IPS-20b (cell line): Measurements from ENCODE around the gene LAMB3.

Source experiments
- H3K27ac ChIP-seq: one replicate; pipeline ENCODE4 v1.5.1; 2013; ENCODE audit warnings: low read length
- H3K27me3 ChIP-seq: 2 replicates; pipeline ENCODE4 v1.6.1; 2013; ENCODE audit warnings: mild to moderate bottlenecking, low read length, inconsistent platforms; ENCODE audit not compliant: insufficient read depth
- H3K36me3 ChIP-seq: 2 replicates; pipeline ENCODE4 v1.6.1; 2013; ENCODE audit warnings: low read depth, mild to moderate bottlenecking, inconsistent platforms, low read length, moderate library complexity; ENCODE audit not compliant: insufficient read depth
- H3K4me1 ChIP-seq: 2 replicates; pipeline ENCODE4 v1.6.1; 2013; ENCODE audit warnings: mild to moderate bottlenecking, control low read depth, inconsistent platforms, low read length, moderate library complexity; ENCODE audit not compliant: insufficient read depth
- H3K4me3 ChIP-seq: 2 replicates; pipeline ENCODE4 v1.5.1; 2013; ENCODE audit warnings: mild to moderate bottlenecking, low read length, inconsistent platforms
- H3K9ac ChIP-seq: 2 replicates; pipeline ENCODE4 v1.6.1; 2013; ENCODE audit warnings: low read depth, mild to moderate bottlenecking, inconsistent platforms, low read length, moderate library complexity
- H3K9me3 ChIP-seq: 2 replicates; pipeline ENCODE4 v1.6.1; 2013; ENCODE audit warnings: mild to moderate bottlenecking, low read depth, low read length, inconsistent platforms; ENCODE audit not compliant: insufficient read depth

Gene LAMB3

GRCh38 chr1:209675565-209676154 lies 23.4 kb upstream of the LAMB3 start:
- no peaks in the 10 kb centered on the region for H3K9me3 ChIP-seq
- peaks cover 95% of the 10 kb centered on the region for H3K27me3 ChIP-seq
- no peak overlapping the region for H3K27ac ChIP-seq

GRCh38 chr1:209674957-209675564 lies 22.8 kb upstream of the LAMB3 start, which contains the start of gene G0S2:
Gene G0S2, plus strand, starts transcription at chr1:209675412. Its CDS starts 273 bp downstream, at chr1:209675685.
- Histone ChIP-seq H3K9me3 (no peaks in the 10 kb centered on the region), H3K27me3 (peaks cover 98% of the 10 kb centered on the region), H3K9ac (0 out of 2 replicates have a peak within 1 kb of the TSS, but pooled peaks have one; percentile 15), H3K4me3 (peak within 1 kb of the TSS; percentile 85), H3K4me1 (peaks cover 2% of the 10 kb centered on the region), H3K27ac (no peak within 1 kb of the TSS), H3K36me3 (no peaks in the 10 kb centered on the region)

More at GRCh38 chr1:209675565-209676154, 23.4 kb upstream of the LAMB3 start:
- Histone ChIP-seq H3K36me3 (no peaks in the 10 kb centered on the region), H3K4me1 (peaks cover 2% of the 10 kb centered on the region), H3K4me3 (peak overlapping the region; percentile 85), H3K9ac (0 out of 2 replicates have a peak overlapping the region, but pooled peaks have one; percentile 15)

GRCh38 chr1:209673631-209674417 lies 21.6 kb upstream of the LAMB3 start:
- Histone ChIP-seq H3K4me1 (peaks cover 2% of the 10 kb centered on the region; the same call in 1 of the 2 replicates), H3K4me3 (no peak overlapping the region), H3K36me3 (no peaks in the 10 kb centered on the region), H3K9ac (no peak overlapping the region), H3K9me3 (no peaks in the 10 kb centered on the region), H3K27ac (no peak overlapping the region), H3K27me3 (peaks cover 87% of the 10 kb centered on the region)

DNA sequence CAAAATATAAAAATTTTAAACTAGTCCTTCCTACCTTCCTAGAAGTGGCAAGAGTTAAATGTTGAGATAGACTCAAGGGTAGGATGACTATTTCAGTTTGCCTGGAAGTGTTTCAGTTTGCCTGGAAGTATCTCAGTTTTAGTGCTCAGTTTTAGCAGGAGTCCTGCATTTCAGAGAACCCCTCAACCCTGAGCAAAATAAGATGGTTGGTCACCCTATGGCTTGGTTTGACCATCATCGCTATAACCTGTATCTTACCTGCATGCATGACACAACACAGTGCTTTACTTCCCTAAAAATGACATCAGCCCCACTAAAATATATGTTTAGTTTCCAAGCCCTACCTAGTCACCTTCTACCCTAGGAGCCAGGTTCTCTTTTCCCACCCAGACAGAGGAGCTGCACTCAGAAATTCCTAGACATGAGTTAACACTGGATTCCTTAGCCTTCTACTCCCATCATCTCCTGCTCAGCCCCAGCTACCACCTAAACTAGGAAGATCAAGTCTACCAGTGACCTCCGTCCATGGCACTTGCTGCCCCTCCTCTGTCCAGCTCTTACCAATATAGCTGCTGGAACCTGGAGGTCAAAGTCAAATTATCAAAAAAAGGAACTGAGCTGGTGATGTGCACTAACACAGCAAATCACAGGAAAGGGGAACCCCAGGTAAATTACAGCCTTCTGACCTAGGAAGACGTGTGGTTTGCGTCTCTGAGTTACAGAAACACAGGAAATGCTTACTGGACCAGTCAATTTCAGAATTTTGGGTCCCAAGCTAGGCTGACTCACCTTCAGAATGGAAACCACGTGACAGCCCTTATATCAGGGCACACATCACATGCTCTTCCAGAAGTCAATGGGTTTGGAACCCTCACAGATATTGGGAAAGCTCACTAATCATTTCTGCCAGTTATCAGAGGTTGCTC lies 20.7 kb upstream of the LAMB3 start:
- Histone ChIP-seq H3K27me3 (peaks cover 79% of the 10 kb centered on the region), H3K9me3 (no peaks in the 10 kb centered on the region), H3K4me1 (peaks cover 2% of the 10 kb centered on the region; the same call in 1 of the 2 replicates), H3K27ac (no peak overlapping the region), H3K9ac (no peak overlapping the region), H3K4me3 (no peak overlapping the region), H3K36me3 (no peaks in the 10 kb centered on the region)

DNA sequence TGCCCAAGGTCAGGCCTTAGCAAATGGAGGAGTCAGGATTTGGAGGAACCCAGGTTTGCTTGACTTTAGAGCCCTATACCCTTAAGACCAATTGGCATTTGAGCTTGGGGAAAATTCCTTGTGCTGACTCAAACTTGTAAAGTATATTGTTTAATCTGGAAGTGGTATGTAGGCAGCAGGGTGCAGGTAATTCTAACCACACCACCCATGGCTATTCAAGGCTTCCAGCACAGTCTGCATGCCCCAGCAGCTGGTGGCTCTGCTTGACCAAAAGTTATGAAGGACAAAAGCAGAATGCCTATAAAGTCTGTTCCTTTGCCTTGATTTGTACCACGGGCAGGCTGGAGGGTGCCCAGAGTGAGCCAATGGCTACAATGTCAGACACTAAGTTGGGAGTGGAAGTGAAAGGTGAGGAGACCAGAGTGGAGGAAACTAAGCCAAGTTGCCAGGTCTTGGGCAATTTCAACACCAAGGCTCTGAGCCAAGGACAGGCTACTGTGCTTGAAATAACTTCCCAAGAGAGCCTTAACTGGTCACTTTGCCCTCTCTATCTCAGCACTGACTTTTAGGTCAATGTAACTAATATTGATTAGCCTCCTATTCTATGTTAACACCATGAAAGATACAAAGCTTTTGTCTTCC lies 18.3 kb upstream of the LAMB3 start:
- H3K27me3 ChIP-seq: peaks cover 60% of the 10 kb centered on the region
- no peaks in the 10 kb centered on the region; the same call in 1 of the 2 replicates for H3K4me1 ChIP-seq
- no peak overlapping the region for H3K4me3 ChIP-seq
- H3K9ac ChIP-seq: no peak overlapping the region
- H3K27ac ChIP-seq: no peak overlapping the region
- H3K9me3 ChIP-seq: no peaks in the 10 kb centered on the region
- no peaks in the 10 kb centered on the region for H3K36me3 ChIP-seq

DNA sequence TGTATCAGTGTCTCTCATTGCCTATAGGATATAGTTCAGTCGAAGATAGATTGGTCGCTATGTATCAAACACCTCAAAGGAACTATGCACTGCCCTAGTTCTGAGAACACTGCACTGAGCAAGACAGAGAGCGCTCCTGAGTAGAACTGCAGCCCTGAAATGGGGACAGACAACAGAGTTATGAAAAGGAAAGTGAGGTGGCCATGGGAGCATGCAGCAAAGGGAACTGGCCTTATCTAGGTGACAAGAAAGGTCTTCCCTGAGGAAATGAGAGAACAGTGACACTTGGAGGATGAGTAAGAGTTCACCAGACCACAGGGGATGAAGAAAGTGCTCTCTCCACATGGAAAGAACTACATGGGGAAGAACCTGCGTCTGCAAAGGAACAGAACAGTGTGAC lies 15.5 kb upstream of the LAMB3 start:
- no peaks in the 10 kb centered on the region for H3K36me3 ChIP-seq
- no peaks in the 10 kb centered on the region for H3K4me1 ChIP-seq
- H3K27me3 ChIP-seq: peaks cover 31% of the 10 kb centered on the region
- no peak overlapping the region for H3K27ac ChIP-seq
- no peak overlapping the region for H3K9ac ChIP-seq
- no peak overlapping the region for H3K4me3 ChIP-seq
- no peaks in the 10 kb centered on the region for H3K9me3 ChIP-seq

- Histone ChIP-seq H3K27ac (no peak overlapping the region), H3K4me3 (no peak overlapping the region), H3K9ac (no peak overlapping the region), H3K4me1 (no peaks in the 10 kb centered on the region), H3K27me3 (peaks cover 28% of the 10 kb centered on the region; the same call in 1 of the 2 replicates), H3K36me3 (no peaks in the 10 kb centered on the region), H3K9me3 (no peaks in the 10 kb centered on the region)
Observed at GRCh38 chr1:209667103-209667502, 14.9 kb upstream of the LAMB3 start.

- Histone ChIP-seq H3K4me3 (no peak overlapping the region), H3K9me3 (no peaks in the 10 kb centered on the region), H3K36me3 (no peaks in the 10 kb centered on the region), H3K27ac (no peak overlapping the region), H3K27me3 (0 out of 2 replicates have a peak, but pooled peaks cover 4% of the 10 kb centered on the region), H3K4me1 (no peaks in the 10 kb centered on the region), H3K9ac (no peak overlapping the region)
Observed at GRCh38 chr1:209662879-209663327, 10.7 kb upstream of the LAMB3 start.

- no peak overlapping the region for H3K4me3 ChIP-seq
- no peak overlapping the region for H3K27ac ChIP-seq
- H3K9me3 ChIP-seq: no peaks in the 10 kb centered on the region
- no peaks in the 10 kb centered on the region for H3K4me1 ChIP-seq
- no peaks in the 10 kb centered on the region for H3K27me3 ChIP-seq
- no peak overlapping the region for H3K9ac ChIP-seq
- H3K36me3 ChIP-seq: no peaks in the 10 kb centered on the region
Observed at GRCh38 chr1:209661071-209661470, 8.8 kb upstream of the LAMB3 start.

DNA sequence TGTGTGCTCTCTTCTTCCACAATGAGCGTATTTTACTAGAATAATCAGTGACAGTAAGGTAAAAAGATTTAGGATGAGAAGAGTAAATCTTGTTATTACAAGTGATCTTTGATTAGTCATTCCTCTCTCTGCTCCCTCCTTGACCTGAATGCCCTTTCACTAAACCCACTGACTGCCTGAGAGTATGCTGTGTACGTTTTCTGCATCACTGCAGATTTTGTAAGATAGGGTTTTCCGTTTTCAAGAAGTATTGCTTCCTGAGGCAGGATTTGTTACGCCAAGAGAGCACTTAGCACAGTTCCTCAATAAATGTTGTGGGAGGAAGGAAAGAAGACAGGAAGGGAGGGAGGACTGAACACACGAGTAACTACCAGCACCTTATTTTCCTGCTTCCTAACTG lies 7.7 kb upstream of the LAMB3 start:
- Histone ChIP-seq H3K9ac (no peak overlapping the region), H3K4me3 (no peak overlapping the region), H3K4me1 (no peaks in the 10 kb centered on the region), H3K36me3 (no peaks in the 10 kb centered on the region), H3K27me3 (no peaks in the 10 kb centered on the region), H3K27ac (no peak overlapping the region), H3K9me3 (no peaks in the 10 kb centered on the region)
